K562 (cell line): ENCODE results near the gene SLFNL1. TPM values are rescaled to one million over a fixed set of nuclear protein-coding genes. Genes with fewer than 3 reads are reported as not detected.
A peak's percentile ranks its signal among the peaks of the same experiment; 100 is the strongest.

ENCODE experiments used
- ARID1B ChIP-seq: fragments of 450-650 bp; IDR thresholded peaks from 2 replicates; pipeline ENCODE4 v1.6.1; 2016; ENCODE audit warnings: antibody characterized with exemption, mild to moderate bottlenecking, inconsistent platforms
- CHD2 ChIP-seq: IDR thresholded peaks from 2 replicates; pipeline ENCODE4 v1.6.1; 2011; ENCODE audit warnings: low read depth, low read length
- CREB1 ChIP-seq, 2 experiments: sonication (generic) in 1 of 2; formaldehyde crosslinking in 1 of 2; IDR thresholded peaks; 2 replicates each; pipeline versions ENCODE4 v1.6.1 to v1.8.0; 2012 to 2022; ENCODE audit warnings: inconsistent platforms in 1 of 2, mild to moderate bottlenecking in 1 of 2, missing genetic modification reagents in 1 of 2, moderate library complexity in 1 of 2
- CXXC5 ChIP-seq: fragments of 250-450 bp; sonication (Bioruptor Pico); IDR thresholded peaks from 2 replicates; pipeline ENCODE4 v1.8.0; 2022; ENCODE audit warnings: inconsistent platforms, mild to moderate bottlenecking, moderate library complexity
- EGR1 ChIP-seq: fragments of 450-650 bp; conservative IDR thresholded peaks from 2 replicates; pipeline ENCODE4 v1.6.1; 2017; ENCODE audit warnings: mild to moderate bottlenecking
- ETV1 ChIP-seq: fragments of 450-650 bp; conservative IDR thresholded peaks from 2 replicates; pipeline ENCODE4 v1.6.1; 2016; ENCODE audit warnings: missing genetic modification characterization, control low read depth, low read depth, missing compliant biosample characterization
- HNRNPLL ChIP-seq: fragments of 200-400 bp; formaldehyde crosslinking; IDR thresholded peaks from 2 replicates; pipeline ENCODE4 v1.6.1; 2017; ENCODE audit warnings: low read length, low read depth, mild to moderate bottlenecking; ENCODE audit not compliant: poor library complexity, severe bottlenecking
- LCOR ChIP-seq: sonication (generic); formaldehyde crosslinking; IDR thresholded peaks from 2 replicates; pipeline ENCODE4 v1.8.0; 2022; ENCODE audit warnings: mild to moderate bottlenecking, missing genetic modification reagents
- MCM2 ChIP-seq: fragments of 450-650 bp; IDR thresholded peaks from 2 replicates; pipeline ENCODE4 v1.6.1; 2017; ENCODE audit warnings: low read depth, mild to moderate bottlenecking
- MYC ChIP-seq, 2 experiments: fragments of 250-450 bp in 1 of 2; sonication (Bioruptor Pico) in 1 of 2; IDR thresholded peaks; 2 replicates each; pipeline versions ENCODE4 v1.5.1 to v1.6.1; 2012 to 2021; ENCODE audit warnings: low read depth in 2 of 2, borderline replicate concordance in 1 of 2, improper control_type of control experiment in 1 of 2, low read length in 1 of 2, mild to moderate bottlenecking in 1 of 2, moderate library complexity in 1 of 2
- NFRKB ChIP-seq: fragments of 450-650 bp; IDR thresholded peaks from 2 replicates; pipeline ENCODE4 v1.6.1; 2016; ENCODE audit warnings: low read depth
- PHF20 ChIP-seq: fragments of 450-650 bp; IDR thresholded peaks from 2 replicates; pipeline ENCODE4 v1.6.1; 2018; ENCODE audit not compliant: partially characterized antibody
- PHF8 ChIP-seq: fragments of 200-600 bp; sonication (generic); IDR thresholded peaks from 2 replicates; pipeline ENCODE4 v1.6.1; 2012; ENCODE audit warnings: mixed run types, mild to moderate bottlenecking, inconsistent platforms, low read length, moderate library complexity, borderline replicate concordance
- POLR2G ChIP-seq: fragments of 200-400 bp; formaldehyde crosslinking; IDR thresholded peaks from 2 replicates; pipeline ENCODE4 v1.6.1; 2017; ENCODE audit warnings: low read depth, mild to moderate bottlenecking, antibody characterized with exemption, low read length, moderate library complexity
- RNF2 ChIP-seq: sonication (generic); IDR thresholded peaks from 2 replicates; pipeline ENCODE4 v1.6.1; 2016
- SMAD1 ChIP-seq: fragments of 150-350 bp; IDR thresholded peaks from 2 replicates; pipeline ENCODE4 v1.6.1; 2014; ENCODE audit warnings: low read length, low read depth; ENCODE audit not compliant: partially characterized antibody
- SP2 ChIP-seq: IDR thresholded peaks from 2 replicates; pipeline ENCODE4 v1.6.1; 2011; ENCODE audit warnings: mild to moderate bottlenecking, low read depth, low read length, moderate library complexity; ENCODE audit not compliant: poor library complexity, severe bottlenecking; ENCODE audit errors: extremely low read depth
- TAF7 ChIP-seq: fragments of 450-650 bp; IDR thresholded peaks from 2 replicates; pipeline ENCODE4 v1.6.1; 2016; ENCODE audit warnings: missing genetic modification characterization, missing compliant biosample characterization
- TBL1XR1 ChIP-seq, 2 experiments: IDR thresholded peaks; 2 replicates each; pipeline ENCODE4 v1.6.1; 2012; ENCODE audit warnings: improper control_type of control experiment in 2 of 2, low read length in 2 of 2, mild to moderate bottlenecking in 1 of 2
- ZHX1 ChIP-seq: fragments of 150-350 bp; conservative IDR thresholded peaks from 2 replicates; pipeline ENCODE4 v1.6.1; 2014; ENCODE audit warnings: low read length
- ZNF12 ChIP-seq: sonication (generic); formaldehyde crosslinking; IDR thresholded peaks from 2 replicates; pipeline ENCODE4 v1.4.0; 2020; ENCODE audit warnings: mild to moderate bottlenecking, missing genetic modification reagents
- ZNF444 ChIP-seq: fragments of 250-450 bp; sonication (Bioruptor Pico); IDR thresholded peaks from 2 replicates; pipeline ENCODE4 v1.4.0; 2020; ENCODE audit warnings: mild to moderate bottlenecking, moderate library complexity
- polyA plus RNA-seq, 8 experiments: library from polyadenylated mRNA; depleted of rRNA in 4 of 8; stranded (reverse) in 5 of 8; unstranded in 3 of 8; fragments of >200 nt; fragmentation: Nextera tagmentation in 2 of 8; fragmentation: Illumina TruSeq in 1 of 8; extraction: Ambion mirVana in 2 of 8; extraction: Trizol in 1 of 8; gene quantifications; 2 replicates each; pipeline versions ENCODE4 v1.2.1 to v1.2.3, GENCODE V29; 2011 to 2014; ENCODE audit warnings: inconsistent platforms in 1 of 8, missing spikeins in 1 of 8
- total RNA-seq, 7 experiments: library from RNA; depleted of rRNA in 6 of 7; stranded (reverse); fragments of >200 nt in 6 of 7; fragmentation: Illumina TruSeq in 2 of 7; extraction: Trizol in 2 of 7; gene quantifications; 2 replicates each; pipeline versions ENCODE4 v1.2.1 to v1.2.3, GENCODE V29; 2011 to 2021; ENCODE audit warnings: low replicate concordance in 1 of 7
- TF ChIP-seq, protein P1 (sequence below), 2 experiments: IDR thresholded peaks; 2 replicates each; pipeline ENCODE4 v1.6.1; 2011; ENCODE audit warnings: borderline replicate concordance in 1 of 2, control low read depth in 1 of 2, low read depth in 1 of 2, low read length in 1 of 2, mild to moderate bottlenecking in 1 of 2, mixed read lengths in 1 of 2, moderate library complexity in 1 of 2; ENCODE audit not compliant: insufficient read depth in 1 of 2, insufficient read length in 1 of 2, poor library complexity in 1 of 2, severe bottlenecking in 1 of 2; ENCODE audit errors: extremely low read depth in 1 of 2

SLFNL1 gene
- total and polyA plus RNA-seq, 9 of the 15 experiments (the other 6 are each of a cell fraction or from before 2014, with no cell fraction given): 0.05 to 0.14 (median 0.06) TPM; not detected in 5

DNA sequence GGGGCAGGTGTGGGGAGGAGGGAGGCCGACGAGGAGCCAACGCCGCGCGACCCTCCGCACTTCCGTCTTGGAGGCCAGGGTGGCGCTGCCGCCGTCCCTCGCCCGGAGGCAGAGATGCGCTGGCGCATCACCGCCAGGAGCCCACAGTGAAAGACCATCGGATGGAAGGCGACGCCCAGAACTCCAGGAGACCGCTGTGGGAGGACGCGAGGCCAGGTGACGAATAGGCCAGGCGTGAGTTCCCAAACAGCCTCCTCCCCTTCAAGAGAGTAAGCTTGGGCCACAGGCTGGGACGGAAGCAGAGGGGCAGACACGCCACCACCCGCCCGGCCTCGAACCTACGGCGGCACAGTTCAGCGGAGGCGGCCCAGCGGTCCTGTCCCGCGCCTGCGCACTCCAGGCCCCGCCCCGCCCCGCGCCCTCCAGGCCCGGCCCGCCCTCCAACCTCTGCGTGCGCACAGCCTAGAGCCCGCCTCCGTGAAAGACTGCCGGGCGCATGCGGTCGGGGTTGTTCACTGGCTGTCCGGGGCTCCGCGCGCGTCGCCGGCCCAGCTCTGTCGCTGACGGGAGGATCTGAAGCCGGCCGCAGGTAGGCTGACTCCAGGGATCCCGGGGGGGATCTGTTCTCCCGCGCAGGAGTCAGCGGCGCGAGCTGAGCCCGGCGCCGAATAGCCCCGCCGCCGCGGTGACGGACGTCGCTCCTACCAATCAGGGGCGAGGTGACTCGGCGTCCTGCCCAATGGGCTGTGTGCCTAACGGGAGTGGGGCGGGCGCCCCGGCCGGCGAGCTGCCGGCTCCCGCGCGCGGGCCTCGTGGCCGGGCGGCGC lies 42.1 kb downstream of the SLFNL1 start, which contains the start of gene CTPS1 (continued):
- TF ChIP-seq ARID1B (no peak; the same call in 1 of the 2 replicates), RNF2 (peak; percentile 55), PHF20 (peak; percentile 66), NFRKB (0 out of 2 replicates have a peak, but pooled peaks have one; percentile 53), SP2 (peak; percentile 85), MCM2 (no peak), TAF7 (tag) (peak; percentile 44; the same call in 1 of the 2 replicates), CREB1 (IDR thresholded peaks at IDR 0.05) (peak; percentile 54), CREB1 (CRISPR knock-in tag; IDR thresholded peaks at IDR 0.05) (peak; percentile 77), PHF8 (peak; percentile 94), TBL1XR1 (IDR thresholded peaks at IDR 0.05; ENCODE audit: low read length in 2 of 2) (0 out of 4 replicates have a peak, but pooled peaks of 1 of the 2 experiments have one; percentile 28), ZNF12 (CRISPR knock-in tag) (peak; percentile 59; the same call in 1 of the 2 replicates), CXXC5 (CRISPR knock-in tag) (peak; percentile 91; the same call in 1 of the 2 replicates), LCOR (peak; percentile 64; the same call in 1 of the 2 replicates), EGR1 (peak; percentile 71), ZNF444 (no peak), CHD2 (peak; percentile 87), POLR2G (peak; percentile 91), HNRNPLL (peak; percentile 40), ETV1 (tag) (peak; percentile 34; the same call in 1 of the 2 replicates), SMAD1 (peak; percentile 75), ZHX1 (no peak), MYC (IDR thresholded peaks at IDR 0.05; ENCODE audit: low read depth, low read length) (peak; percentile 97), MYC (CRISPR knock-in tag; IDR thresholded peaks at IDR 0.05; ENCODE audit: borderline replicate concordance, low read depth) (no peak)
- TF ChIP-seq, protein P1, sequence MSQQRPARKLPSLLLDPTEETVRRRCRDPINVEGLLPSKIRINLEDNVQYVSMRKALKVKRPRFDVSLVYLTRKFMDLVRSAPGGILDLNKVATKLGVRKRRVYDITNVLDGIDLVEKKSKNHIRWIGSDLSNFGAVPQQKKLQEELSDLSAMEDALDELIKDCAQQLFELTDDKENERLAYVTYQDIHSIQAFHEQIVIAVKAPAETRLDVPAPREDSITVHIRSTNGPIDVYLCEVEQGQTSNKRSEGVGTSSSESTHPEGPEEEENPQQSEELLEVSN (IDR thresholded peaks at IDR 0.05; ENCODE audit: borderline replicate concordance in 1 of 2, extremely low read depth in 1 of 2, insufficient read depth in 1 of 2, insufficient read length in 1 of 2, low read depth in 1 of 2, low read length in 1 of 2, poor library complexity in 1 of 2, severe bottlenecking in 1 of 2): peak; percentile 98 to 100
